ENCODE data around the gene GZMM.

- no peak for TF ChIP-seq CTCF (IDR thresholded peaks at IDR 0.05)
- no peak for TF ChIP-seq EP300 (IDR thresholded peaks at IDR 0.05)
These were observed 13.5 kb upstream of the GZMM start for GRCh38 chr19:530134-531008.

Measured in upper lobe of left lung (tissue), 4 donors.